ENCODE data around the gene NAGK. TPM values are rescaled to one million over a fixed set of nuclear protein-coding genes. Genes with fewer than 3 reads are reported as not detected.
"Not testable (repeated sequence)": the region's sequence is repeated elsewhere in the genome, so short reads cannot be mapped to it uniquely, and the experiment has no call there.

NAGK gene
- total and polyA plus RNA-seq, 4 donors, result 21.8 to 41.0 (median 27.1) TPM

- not testable (repeated sequence) for H3K4me1 ChIP-seq (ENCODE audit: control insufficient read depth in 4 of 4, insufficient read depth in 4 of 4, low read length in 3 of 4); H3K36me3 ChIP-seq (ENCODE audit: control insufficient read depth in 4 of 4, insufficient read depth in 3 of 4, low read depth in 1 of 4, low read length in 3 of 4); H3K9ac ChIP-seq (ENCODE audit: low read depth in 1 of 2, low read length in 2 of 2); DNase-seq (ENCODE audit: low spot score); H3K27me3 ChIP-seq (ENCODE audit: control insufficient read depth in 4 of 4, insufficient read depth in 4 of 4, low read length in 3 of 4); H3K27ac ChIP-seq (ENCODE audit: low read depth in 1 of 2, low read length in 2 of 2); H3K9me3 ChIP-seq (ENCODE audit: control insufficient read depth in 4 of 4, low read length in 3 of 4); H3K4me3 ChIP-seq (ENCODE audit: low read depth in 1 of 3, low read length in 3 of 3)
- 54% methylated on average over 9 of the region's 9 CpGs for WGBS
Observed at GRCh38 chr2:71085325-71086003, 17.0 kb downstream of the NAGK start.

GRCh38 chr2:71089475-71089874 is 21.0 kb downstream of the NAGK start:
- H3K36me3 ChIP-seq (ENCODE audit: control insufficient read depth in 4 of 4, insufficient read depth in 3 of 4, low read depth in 1 of 4, low read length in 3 of 4); H3K4me1 ChIP-seq (ENCODE audit: control insufficient read depth in 4 of 4, insufficient read depth in 4 of 4, low read length in 3 of 4); H3K4me3 ChIP-seq (ENCODE audit: low read depth in 1 of 3, low read length in 3 of 3); H3K9me3 ChIP-seq (ENCODE audit: control insufficient read depth in 4 of 4, low read length in 3 of 4); H3K27me3 ChIP-seq (ENCODE audit: control insufficient read depth in 4 of 4, insufficient read depth in 4 of 4, low read length in 3 of 4); H3K27ac ChIP-seq (ENCODE audit: low read depth in 1 of 2, low read length in 2 of 2); DNase-seq (ENCODE audit: low spot score); H3K9ac ChIP-seq (ENCODE audit: low read depth in 1 of 2, low read length in 2 of 2): not testable (repeated sequence)
- 82% methylated on average over 14 of the region's 14 CpGs for WGBS

GRCh38 chr2:71091808-71092207 is 23.4 kb downstream of the NAGK start:
- WGBS, result 86% methylated on average over 9 of the region's 9 CpGs
- H3K4me3 ChIP-seq (ENCODE audit: low read depth in 1 of 3, low read length in 3 of 3); H3K4me1 ChIP-seq (ENCODE audit: control insufficient read depth in 4 of 4, insufficient read depth in 4 of 4, low read length in 3 of 4); H3K9me3 ChIP-seq (ENCODE audit: control insufficient read depth in 4 of 4, low read length in 3 of 4); DNase-seq (ENCODE audit: low spot score); H3K9ac ChIP-seq (ENCODE audit: low read depth in 1 of 2, low read length in 2 of 2); H3K27me3 ChIP-seq (ENCODE audit: control insufficient read depth in 4 of 4, insufficient read depth in 4 of 4, low read length in 3 of 4); H3K36me3 ChIP-seq (ENCODE audit: control insufficient read depth in 4 of 4, insufficient read depth in 3 of 4, low read depth in 1 of 4, low read length in 3 of 4); H3K27ac ChIP-seq (ENCODE audit: low read depth in 1 of 2, low read length in 2 of 2): not testable (repeated sequence)

GRCh38 chr2:71092491-71093260 is 24.2 kb downstream of the NAGK start:
- WGBS, result 97% methylated on average over 33 of the region's 33 CpGs
- DNase-seq (ENCODE audit: low spot score); H3K9me3 ChIP-seq (ENCODE audit: control insufficient read depth in 4 of 4, low read length in 3 of 4); H3K36me3 ChIP-seq (ENCODE audit: control insufficient read depth in 4 of 4, insufficient read depth in 3 of 4, low read depth in 1 of 4, low read length in 3 of 4); H3K4me3 ChIP-seq (ENCODE audit: low read depth in 1 of 3, low read length in 3 of 3); H3K9ac ChIP-seq (ENCODE audit: low read depth in 1 of 2, low read length in 2 of 2); H3K27me3 ChIP-seq (ENCODE audit: control insufficient read depth in 4 of 4, insufficient read depth in 4 of 4, low read length in 3 of 4); H3K27ac ChIP-seq (ENCODE audit: low read depth in 1 of 2, low read length in 2 of 2); H3K4me1 ChIP-seq (ENCODE audit: control insufficient read depth in 4 of 4, insufficient read depth in 4 of 4, low read length in 3 of 4): not testable (repeated sequence)

GRCh38 chr2:71100195-71100964 is 31.9 kb downstream of the NAGK start:
- no peak overlapping the region for H3K9ac ChIP-seq (ENCODE audit: low read depth in 1 of 2, low read length in 2 of 2)
- peak; percentile 64 for DNase-seq (ENCODE audit: low spot score)
- H3K9me3 ChIP-seq (ENCODE audit: control insufficient read depth in 4 of 4, low read length in 3 of 4), result peaks cover 0 to under 1% (median 0%) of the 10 kb centered on the region in 4 donors
- H3K36me3 ChIP-seq (ENCODE audit: control insufficient read depth in 4 of 4, insufficient read depth in 3 of 4, low read depth in 1 of 4, low read length in 3 of 4), result no peaks in the 10 kb centered on the region
- H3K4me3 ChIP-seq (ENCODE audit: low read depth in 1 of 3, low read length in 3 of 3), result no peak overlapping the region
- no peaks in the 10 kb centered on the region for H3K4me1 ChIP-seq (ENCODE audit: control insufficient read depth in 4 of 4, insufficient read depth in 4 of 4, low read length in 3 of 4)
- H3K27ac ChIP-seq (ENCODE audit: low read depth in 1 of 2, low read length in 2 of 2), result no peak overlapping the region
- no peaks in the 10 kb centered on the region for H3K27me3 ChIP-seq (ENCODE audit: control insufficient read depth in 4 of 4, insufficient read depth in 4 of 4, low read length in 3 of 4)
- 3% methylated on average over 3 of the region's 3 CpGs for WGBS
- TF ChIP-seq YY1 (IDR thresholded peaks at IDR 0.05) (peak; percentile 64), HNF4A (conservative IDR thresholded peaks at IDR 0.05) (peak in 1 of 2 donors; percentile 26), RXRA (IDR thresholded peaks at IDR 0.05) (peak in 1 of 2 donors; percentile 25), RAD21 (IDR thresholded peaks at IDR 0.05) (peak; percentile 83 to 87), MAX (IDR thresholded peaks at IDR 0.05) (no peak), GABPA (IDR thresholded peaks at IDR 0.05 in 1 of 2, conservative IDR thresholded peaks at IDR 0.05 in 1 of 2) (no peak), CTCF (IDR thresholded peaks at IDR 0.05; ENCODE audit: low read depth, low read length, missing input control) (peak; percentile 77), NR2F2 (IDR thresholded peaks at IDR 0.05) (no peak), SP1 (IDR thresholded peaks at IDR 0.05) (no peak)
